NCI-H2081 (cell line): ENCODE measurements around the gene RNF166.

Experiments used
- DNase-seq, 2 experiments: peaks; one replicate each; lab custom pipeline; 2025; lab: John Stamatoyannopoulos, UW

RNF166 gene

DNA sequence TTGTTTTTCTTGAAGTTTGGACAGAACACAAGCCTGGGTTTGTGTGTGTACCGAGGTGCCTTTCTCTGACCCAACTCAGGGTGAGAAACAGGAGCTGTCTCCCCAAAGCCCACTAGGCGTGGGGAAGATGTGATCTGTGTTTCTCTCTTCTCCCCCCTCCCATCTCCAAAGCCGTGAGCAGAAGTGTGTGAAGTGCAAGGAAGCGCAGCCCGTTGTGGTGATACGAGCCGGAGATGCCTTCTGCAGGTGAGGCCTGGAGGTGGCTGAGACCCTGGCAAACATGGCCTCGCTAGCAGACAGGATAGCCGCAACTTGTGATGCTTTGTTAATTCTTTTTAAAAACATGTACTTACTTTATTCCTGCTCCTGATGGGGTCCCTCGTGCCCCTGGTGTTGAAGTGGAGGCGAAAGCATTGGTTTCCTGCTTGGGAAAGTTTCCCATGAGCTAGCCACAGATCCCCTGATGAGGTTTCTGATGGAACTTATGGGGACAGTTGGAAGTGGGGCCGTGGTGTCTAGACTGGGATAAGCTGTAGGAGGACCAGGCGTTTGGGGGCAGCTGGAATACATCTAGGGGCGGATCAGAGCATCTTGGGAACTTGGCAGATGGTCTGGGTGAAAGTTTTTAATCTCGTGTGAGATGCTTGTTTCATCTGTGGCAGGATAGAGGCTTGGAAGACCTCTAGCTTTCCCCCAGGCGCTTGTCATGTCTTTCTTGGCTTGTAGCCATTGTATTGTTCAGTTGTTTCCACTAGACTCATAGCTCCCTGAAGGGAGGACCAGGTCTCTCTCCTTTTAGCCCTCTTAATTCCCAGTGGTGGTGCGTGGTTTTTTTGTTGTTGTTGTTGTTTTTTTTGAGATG is 988 bp upstream of the RNF166 start:
- DNase-seq, result no peak

DNA sequence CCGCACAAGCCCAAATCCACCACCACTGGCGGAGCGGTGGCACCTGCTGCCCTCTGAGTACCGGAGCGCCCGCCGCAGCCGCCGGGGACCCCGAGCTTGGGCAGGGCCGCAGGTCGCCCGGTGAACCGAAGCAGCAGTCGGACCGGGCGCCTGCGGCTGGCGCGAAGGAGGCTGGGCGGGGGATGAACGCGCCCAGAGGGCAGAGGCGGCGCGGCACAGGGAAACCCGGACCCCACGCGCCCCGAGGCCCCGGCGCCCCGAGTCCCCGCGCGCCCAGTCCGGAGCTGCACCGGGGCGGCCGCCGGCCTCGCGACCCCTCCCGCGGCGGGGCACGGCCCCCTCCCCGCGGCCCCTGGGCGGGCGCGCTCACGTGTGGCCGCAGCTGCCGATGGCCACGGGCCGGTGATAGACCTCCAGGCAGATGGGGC is 393 bp downstream of the RNF166 start:
- no peak for DNase-seq

DNA sequence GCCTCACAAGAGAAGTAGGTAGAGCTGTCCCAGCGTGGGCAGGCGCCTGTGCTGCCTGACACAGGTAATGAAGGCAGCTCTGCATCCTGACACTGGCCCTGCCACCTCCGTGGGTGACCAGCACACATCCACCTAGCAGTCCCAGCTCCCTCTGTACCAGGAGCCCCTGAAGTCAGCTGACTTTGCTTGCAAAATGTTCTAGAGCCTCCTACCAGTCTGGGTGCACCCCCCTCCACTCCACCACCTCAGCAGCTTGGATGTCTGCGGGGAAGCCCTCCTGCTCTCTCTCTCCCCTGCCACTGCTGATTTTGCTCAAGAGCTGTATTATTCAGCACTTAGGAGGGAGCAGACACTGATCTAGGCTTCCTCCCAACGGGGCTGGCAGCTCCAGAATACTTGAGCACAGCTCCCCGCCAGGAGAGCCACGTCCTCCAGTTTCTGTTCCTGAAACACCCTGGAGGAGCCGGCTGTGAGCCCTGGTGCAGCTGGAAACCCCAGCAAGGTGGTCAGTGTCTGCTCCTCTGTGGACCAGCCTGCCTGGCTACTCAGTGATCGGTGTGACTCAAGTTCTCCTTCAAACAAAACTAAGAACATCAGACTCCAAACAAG is 1.0 kb downstream of the RNF166 start:
- no peak for DNase-seq

DNA sequence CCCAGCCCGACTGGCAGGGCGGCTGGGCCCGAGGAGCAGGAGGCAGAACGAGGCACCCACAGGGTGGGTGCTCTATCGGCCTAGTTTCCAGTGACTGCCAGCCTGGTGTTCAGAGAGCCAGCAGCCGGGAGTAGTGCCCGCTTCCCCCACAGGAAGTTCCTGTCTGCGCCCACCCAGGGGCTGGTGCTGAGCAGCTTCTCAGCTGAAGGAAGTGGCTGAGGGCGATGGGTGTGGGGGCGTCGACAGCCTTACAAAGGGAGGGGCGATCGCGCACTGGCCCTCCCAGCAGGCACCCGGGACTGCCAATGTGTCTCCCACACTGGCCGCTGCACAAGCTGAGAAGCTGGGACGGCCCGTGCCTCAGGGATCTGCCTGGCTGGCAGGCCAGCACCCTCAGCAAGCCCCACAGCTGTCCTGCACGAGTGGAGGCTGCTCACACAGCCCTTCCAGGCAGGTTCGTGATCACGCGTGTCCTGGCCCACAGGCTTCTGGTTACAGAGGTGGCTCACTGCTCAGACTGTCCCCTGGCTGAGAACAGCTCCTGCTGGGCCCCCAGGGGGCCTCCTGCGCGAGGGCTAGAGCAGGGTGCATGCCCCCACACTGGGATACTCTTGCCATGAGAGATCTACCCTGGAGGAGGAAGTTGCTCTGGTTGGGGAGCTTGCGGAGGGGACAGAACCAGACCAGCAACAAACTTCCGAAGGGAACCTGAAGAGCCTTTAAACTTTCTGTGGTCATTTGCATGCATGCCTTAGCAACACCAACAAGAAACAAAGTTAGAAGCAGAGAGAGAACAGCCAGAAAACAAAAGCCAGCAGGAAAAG is 2.5 kb downstream of the RNF166 start:
- no peak for DNase-seq

DNA sequence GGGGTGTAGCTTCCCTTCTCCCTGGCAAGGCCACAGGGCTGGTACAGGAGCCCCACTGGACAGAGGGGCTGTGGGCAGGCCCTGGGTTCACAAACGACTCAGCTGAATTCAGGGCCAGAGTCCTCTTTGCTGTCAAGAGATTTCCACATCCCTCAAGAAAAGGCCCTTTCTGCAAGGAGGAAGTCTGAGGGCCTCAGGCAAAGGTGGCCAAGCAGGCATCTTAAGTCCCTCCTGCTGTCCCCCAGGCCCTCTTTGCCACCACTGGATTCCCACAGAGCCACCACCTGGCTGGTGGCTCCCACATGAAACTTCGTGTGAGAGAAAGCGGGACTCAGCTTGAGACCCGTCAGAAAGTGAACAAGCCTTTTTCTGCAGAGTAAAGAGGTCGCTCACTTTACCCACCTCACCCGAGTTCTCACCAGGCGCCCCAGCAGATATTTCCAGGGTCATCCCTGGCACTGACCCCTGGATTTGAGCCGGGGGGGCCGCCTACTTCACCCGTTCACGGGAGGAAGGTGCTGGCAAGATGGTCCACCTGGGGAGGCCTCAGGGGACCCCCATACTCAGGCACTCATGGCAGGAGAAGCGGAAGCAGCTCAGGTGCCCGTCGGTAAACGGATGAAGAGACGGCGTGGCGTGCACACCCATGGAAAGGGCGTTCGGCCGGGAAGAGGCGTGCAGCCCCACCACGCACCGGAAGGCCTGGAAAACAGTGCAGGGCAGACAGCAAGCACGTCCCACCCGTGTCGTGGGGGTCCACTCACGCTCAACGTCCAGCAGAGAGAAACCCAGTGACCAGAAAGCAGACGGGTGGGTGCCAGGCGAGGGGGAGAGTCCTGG is 3.6 kb downstream of the RNF166 start:
- no peak for DNase-seq

DNA sequence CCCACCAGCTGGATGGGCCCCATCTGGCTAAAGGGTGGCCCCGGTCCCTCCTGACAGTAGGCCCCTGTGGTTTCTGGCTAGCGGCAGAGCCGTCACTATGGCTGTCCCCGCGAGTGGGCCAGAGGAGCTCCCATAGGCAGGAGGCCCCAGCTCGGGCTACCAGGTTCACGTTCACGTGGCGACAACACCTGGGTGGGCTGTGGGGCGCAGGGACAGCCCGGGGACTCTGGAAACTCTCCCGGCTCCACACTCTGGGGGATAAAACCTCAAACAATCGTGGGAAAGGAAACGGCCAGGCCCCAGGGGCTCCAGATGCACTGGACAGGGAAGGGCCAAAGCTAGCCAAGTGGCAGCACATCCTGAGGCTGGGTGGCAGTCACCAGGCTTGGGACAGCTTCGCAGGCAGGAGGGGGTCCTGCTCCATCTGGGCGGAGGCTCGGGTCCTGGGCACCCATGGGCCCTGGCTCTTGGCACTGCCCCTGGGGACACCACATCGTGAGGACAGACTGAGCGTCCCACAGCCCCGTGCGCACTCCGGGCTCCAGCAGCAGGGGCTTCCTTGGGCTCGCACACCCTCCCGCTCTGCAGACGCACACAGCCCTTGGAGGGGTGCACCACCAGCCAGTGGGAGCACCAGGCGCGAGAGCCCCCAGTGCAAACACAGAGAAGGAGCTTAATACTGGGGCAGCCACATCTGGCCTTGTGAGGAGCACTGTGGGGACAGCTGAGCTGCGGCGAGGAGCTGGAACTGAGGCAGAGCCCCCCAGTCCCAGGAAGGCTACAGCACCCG is 4.4 kb downstream of the RNF166 start:
- no peak for DNase-seq

DNA sequence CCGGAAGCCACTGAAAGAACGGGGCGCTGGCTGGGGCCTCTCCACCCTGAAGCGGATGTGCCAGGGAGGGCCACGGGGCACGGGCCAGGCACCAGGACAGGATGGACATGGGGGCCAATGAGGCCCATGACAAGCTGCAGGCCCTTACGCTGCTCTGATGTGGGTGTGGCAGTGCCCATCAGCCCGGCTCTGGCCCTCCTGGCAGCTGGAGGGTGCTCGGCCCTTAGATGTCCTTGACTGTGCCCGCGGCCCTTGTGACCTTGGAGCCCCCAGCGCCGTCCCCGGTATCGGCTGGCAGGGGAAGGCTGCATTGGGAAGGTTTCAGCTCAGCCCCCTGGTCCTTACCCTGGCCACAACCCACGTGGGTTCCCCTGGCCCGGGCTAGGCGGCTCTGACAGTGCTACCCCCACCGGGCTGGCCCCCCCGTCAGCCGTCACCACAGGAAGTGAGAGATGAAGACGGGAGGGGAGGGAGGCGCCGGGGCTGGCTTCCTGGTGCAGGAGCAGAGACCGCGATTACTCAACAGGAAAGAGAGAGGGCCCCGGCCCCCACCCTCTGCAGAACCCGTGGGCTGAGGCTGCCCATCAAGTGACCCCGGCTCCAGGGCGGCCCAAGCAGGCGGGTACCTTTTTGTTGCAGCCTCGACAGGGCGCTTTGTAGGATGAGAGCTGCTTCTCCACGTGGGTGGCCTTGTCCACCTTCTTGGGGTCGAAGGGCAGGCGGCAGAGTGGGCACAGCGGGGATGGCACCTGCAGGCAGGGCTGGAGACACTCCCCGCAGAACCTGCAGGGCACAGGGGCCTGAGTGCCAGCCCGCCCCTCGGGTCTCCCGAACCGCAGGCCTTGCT is 5.3 kb downstream of the RNF166 start:
- DNase-seq, result no peak

DNA sequence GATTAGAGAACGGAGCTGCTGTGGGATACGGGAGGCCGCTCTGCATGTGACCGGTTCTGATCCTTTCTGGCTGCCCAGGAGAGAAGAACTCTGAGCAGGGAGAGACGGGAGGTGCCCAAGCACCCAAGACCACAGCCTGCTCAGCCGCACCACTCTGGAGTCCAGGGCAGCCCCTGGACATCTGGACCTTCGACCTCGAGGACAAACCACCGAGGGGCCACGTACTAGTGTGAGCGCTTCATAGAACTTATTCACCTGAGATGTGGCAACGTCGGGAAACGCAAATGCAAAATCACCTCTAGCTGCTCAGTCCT is 5.9 kb downstream of the RNF166 start:
- DNase-seq, result no peak

DNA sequence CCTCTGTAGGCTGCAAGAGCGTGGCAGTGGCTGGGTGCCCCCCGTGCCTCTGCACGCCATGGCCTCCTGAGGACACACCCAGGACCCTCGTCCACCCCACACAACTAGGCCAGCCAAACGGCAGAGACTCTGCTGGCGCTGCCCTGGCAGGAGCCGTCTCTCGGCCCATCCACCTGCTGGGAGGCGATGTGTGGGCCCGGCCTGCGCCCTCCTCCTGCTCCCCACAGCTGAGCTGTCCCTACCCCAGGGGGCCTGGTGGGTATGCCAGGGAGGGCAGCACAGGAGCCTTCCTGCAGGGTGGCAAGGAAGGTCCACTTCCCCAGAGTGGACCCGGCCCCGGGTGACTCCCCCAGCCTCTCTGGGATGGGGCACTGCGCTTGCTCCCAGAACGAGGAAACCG is 7.0 kb downstream of the RNF166 start:
- DNase-seq, result no peak

DNA sequence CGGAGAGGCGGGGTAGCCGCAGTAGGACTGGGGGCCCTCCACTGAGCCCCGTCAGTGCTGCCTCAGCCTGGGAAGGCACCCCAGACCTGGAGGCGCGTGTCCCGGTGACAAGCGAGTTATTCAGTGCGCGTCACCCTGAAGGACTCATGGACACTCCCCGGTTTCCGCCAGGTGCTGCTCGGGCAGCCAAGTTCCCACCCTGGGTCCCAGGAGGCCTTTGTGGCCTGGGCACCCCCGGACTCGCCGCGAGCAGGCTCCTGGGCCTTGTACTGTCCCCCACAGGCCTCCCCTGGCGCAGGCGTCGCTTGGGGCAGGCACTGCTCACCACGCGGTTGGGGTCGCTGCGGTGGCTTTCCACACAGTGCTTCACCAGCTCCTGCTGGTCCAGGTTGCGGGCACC is 7.6 kb downstream of the RNF166 start:
- DNase-seq, result no peak

DNA sequence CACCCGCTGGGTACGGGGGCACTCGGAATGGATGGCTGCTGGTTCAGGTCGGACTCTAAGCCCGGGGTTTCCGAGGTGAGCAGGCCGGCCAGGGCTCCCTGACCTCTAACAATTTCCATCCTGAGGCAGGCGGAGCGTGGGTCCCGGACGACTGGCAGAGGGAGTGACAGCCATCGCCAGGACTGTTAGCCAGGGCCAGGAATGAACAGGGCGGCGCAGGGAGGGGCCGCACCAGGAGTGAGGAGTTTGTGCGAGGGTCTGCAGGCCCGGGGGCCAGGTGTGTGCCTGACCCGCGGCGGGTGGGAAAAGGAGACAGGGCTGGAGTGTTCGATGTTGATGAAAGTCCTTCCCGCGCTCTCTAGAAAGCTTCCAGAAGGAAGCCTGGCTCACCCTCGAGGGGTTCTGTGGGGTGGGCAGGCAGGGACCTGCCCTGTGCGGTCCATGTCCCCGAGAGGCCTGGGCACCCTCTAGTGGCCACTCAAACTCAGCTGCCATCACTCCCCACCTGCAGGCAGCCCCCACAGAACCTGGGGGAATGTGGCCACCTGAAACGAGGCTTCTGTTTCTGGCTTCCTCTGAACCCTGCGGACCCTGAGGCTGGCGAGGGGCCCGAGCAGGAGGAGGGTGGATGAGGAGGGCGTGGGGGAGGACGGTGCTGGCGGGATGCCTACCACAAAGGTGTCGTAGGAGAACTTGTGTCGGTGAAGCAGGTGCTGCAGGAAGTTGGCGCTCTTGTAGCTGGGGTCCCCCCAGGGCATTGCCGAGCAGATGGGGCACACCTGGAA is 8.2 kb downstream of the RNF166 start:
- no peak for DNase-seq

DNA sequence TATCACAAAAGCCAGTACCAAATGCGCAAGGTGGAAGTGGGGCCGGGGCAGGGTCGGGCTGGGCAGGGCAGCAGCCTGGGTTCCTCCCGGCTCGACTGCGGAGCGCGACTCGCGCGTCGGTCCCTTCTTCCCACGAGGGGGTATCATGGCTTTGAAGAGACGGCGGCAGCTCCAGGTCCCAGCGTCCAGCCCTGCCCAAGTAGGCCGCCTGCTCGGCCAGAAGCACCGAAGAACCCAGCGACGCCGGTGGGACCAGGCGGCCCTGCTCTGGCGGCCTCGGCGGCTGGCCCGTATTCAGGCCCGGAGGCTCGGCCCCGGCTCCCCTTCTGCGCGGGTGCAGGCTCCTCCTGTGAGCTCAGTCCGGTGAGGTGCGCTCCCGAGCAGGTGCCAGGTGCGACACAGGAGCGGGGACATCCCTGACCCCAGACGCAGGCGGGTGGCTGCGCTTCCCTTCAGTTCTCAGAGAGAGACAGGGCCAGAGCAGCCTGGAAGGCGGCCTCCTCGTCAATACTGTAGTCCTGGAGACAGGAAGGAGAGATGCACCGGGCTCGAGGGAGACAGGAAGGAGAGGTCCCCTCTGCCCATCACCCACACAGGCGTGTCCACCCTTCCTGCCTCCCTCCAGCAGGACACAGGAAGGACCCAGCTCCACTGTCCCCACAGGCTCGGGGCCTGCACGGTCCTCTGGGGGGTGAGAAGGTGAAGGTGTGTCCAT is 8.9 kb downstream of the RNF166 start:
- no peak for DNase-seq

DNA sequence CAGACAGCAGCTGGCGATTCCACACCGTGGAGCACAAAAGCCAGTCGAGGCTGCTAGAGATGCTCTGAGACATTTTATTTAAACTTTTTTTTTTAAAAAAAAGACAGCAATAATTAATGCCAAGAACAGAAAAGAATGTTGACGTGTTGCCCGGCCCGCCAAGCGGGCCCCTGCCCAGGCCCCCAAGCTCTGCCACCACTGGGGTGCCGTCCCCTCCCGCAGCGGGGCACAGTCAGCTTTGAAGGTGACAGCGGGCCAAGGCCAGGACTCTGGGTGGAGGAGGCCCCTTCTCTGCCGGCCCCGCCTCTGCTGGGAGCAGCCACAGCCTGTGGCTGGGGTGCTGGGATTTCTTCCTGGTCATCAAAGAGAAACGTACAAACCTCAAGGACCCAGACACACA is 9.8 kb downstream of the RNF166 start:
- no peak for DNase-seq

DNA sequence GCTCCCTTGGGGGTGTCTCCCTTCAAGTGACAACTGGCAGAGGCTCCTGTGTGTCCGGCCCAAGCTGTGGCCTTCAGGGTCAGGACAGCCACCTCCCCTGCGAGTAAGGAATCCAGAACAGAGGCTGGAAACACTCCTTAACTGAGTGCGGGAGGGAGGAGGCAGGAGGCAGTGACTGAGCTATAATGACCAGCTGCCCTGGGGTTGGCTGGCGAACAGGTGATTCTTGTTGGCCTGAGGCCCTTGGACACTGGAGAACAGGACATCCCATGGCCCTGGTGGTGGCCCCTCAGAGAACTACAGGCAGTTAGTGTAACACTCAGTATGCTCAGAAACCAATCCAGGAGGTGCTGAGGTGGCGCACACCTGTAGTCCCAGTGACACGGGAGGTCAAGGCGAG is 10.5 kb downstream of the RNF166 start:
- no peak for DNase-seq

DNA sequence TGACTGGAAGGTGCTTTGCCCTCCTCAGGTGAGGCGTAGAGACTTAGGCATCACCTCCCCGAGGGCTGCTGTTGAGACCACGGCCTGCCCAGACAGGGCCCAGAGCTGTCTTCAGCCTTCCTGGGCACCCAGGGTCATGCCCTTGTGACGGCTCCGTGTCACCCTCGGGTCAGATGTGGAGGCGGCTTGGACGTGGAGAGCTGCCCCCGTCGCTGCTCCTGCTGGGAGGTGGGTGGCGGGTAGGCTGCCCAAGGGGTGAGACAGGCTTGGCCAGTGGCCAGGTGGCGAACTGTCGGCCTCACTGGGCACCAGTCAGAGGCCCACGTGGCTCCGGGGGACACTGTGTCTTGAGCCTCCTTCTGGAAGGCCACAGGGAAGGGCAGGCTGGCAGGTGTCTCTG is 11.0 kb downstream of the RNF166 start:
- no peak for DNase-seq

DNA sequence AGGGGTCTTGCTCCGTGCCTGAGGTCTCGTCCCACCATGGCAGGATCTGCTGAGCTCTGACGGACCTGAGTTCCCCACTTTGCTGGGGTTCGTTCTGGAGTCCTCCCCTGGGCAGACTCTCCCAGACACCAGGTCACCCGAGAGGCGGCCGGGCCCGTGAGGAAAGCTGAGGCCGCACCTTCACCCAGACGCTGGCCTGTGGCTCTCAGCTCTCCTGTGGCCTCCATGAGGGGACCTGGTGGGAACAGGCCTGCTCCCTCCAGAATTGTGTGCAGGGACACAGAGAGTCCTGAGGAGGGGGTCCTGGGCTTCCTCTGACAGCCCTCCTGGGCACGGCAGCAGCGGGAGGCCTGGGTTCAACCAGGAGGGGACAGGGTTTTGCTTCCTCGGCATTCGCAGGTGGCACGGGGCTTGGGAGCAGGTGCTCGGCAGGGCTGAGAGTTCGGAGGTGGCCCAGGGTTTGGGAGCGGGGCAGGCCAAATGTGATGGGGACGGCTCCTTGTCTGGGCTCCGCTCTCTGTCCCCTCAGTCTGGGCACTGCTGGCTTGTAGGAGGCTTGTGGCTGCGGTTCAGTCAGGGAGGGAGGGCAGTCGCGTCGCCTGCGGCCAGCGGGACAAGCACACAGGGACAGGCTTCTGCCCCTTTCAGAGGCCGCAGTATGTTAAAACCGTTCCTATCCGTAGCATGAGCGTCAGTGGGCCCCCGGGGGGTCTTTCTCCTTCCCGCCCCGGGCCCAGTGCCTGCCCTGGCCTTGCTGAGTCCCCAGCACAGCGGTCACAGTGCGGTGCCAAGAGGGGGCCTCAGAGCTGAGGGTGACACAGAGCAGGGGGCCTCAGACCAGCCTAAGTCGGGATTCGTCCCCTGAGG is 11.8 kb downstream of the RNF166 start:
- DNase-seq, result no peak

DNA sequence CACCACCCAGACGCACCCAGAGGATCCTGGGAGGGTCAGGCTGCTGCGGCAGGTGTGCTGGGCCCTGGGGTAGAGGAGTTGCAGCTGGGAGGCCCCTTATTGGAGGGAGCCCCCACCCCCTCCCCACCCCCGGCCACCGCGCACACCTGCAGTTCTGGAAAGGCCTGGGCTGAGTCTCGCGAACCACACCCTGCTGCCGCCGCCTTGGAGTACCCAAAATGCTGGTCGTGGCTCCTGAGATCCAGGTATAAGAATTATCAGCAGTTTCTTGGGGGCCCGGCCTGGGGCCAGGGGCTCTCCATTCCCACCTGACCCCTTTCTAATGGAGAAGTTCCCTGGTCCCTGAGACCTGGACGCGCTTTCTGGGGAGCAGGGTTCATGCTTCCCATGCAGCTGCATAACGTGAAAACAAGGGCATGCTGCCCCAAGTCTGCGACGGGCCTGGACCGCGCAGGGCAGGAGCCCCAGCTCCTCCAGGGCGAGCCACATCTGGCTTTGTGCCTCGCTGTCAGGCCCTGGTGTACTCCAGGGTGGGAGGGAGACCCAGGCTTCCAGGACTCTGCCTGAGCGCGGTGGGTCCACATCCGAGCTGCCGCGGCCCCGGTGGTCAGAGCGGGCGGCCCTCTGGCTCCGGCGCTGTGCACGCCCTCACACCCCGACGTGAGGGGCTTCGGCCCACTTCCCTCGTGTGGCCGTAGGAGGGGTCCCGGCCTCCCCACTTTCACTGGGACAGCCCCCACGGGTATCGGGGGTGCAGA is 12.6 kb downstream of the RNF166 start:
- DNase-seq, result no peak
